C4-2B (cell line): Measurements from ENCODE around the gene STRA6.

Source experiments
- ZFX ChIP-seq: fragments of 450-650 bp; IDR thresholded peaks from 2 replicates; pipeline ENCODE4 v1.6.1; 2017
- TF ChIP-seq, protein P1 (sequence below): fragments of 450-650 bp; conservative IDR thresholded peaks from 2 replicates; pipeline ENCODE4 v1.5.1; 2017; ENCODE audit warnings: mild to moderate bottlenecking

DNA sequence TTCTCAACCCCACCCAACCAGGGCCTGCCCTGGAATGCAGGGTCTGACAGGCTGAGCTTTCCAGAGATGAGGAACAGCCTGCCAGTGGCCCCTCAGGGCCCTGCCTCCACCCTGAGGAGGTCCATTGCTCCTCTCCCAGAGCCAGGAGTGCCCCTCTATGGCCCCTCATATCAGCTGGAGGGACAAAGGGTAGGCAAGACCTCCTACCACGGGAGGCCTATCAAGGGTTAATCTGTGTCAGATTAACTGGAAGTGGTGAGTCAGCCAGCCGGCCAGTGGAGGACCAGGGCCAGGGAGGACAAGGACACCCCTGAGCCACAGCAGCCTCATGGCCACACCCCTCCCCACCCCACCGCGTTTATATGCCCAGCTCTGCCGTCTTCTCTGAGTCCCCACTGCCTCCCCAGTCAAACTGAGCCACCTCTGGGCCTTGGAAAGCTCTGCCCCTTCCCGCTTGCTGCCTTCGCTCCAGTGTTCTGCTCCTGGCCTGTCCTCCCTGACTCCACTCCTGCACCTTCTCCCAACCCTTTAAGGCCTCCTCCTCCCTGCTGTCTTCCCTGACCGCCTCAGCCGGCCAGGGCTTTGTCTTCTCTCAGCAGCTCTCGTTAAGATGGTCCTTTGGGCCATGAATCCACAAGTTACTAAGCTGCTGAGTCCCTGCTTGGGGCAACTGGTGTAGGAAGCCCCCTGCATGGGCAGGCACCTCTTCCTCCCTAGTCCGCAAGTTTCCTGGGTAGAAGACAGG lies 40.0 kb upstream of the STRA6 start:
- TF ChIP-seq, protein P1, sequence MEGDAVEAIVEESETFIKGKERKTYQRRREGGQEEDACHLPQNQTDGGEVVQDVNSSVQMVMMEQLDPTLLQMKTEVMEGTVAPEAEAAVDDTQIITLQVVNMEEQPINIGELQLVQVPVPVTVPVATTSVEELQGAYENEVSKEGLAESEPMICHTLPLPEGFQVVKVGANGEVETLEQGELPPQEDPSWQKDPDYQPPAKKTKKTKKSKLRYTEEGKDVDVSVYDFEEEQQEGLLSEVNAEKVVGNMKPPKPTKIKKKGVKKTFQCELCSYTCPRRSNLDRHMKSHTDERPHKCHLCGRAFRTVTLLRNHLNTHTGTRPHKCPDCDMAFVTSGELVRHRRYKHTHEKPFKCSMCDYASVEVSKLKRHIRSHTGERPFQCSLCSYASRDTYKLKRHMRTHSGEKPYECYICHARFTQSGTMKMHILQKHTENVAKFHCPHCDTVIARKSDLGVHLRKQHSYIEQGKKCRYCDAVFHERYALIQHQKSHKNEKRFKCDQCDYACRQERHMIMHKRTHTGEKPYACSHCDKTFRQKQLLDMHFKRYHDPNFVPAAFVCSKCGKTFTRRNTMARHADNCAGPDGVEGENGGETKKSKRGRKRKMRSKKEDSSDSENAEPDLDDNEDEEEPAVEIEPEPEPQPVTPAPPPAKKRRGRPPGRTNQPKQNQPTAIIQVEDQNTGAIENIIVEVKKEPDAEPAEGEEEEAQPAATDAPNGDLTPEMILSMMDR = no peak
- TF ChIP-seq ZFX = no peak
